Activated CD4-positive, alpha-beta T cell treated with anti-CD3 and anti-CD28 coated beads, Interleukin-2, amount 10 ng/mL, durations not matched to agents 7 days and 5 days (primary cell): ENCODE measurements around the gene MTMR6. TPM values are rescaled to one million over a fixed set of nuclear protein-coding genes. Genes with fewer than 3 reads are reported as not detected.

Experiments used
- CTCF ChIA-PET: fragments of 350-600 bp; sonication (Branson Sonifier 250); formaldehyde crosslinking; loops from one replicate; lab custom pipeline; 2021; ENCODE audit warnings: antibody characterized with exemption; lab: Charles Lee
- POLR2A ChIA-PET: fragments of 350-600 bp; sonication (Branson Sonifier 250); formaldehyde crosslinking; loops from one replicate; lab custom pipeline; 2021; ENCODE audit warnings: antibody characterized with exemption; lab: Charles Lee
- DNase-seq: peaks from one replicate; pipeline ENCODE4 v3.0.0-alpha.2; 2020
- H3K27ac Mint-ChIP-seq: one replicate; pipeline ENCODE4 v1.8.0; 2021; ENCODE audit warnings: mild to moderate bottlenecking, moderate library complexity, mixed read lengths
- H3K27me3 Mint-ChIP-seq: one replicate; pipeline ENCODE4 v1.8.0; 2021; ENCODE audit warnings: mixed read lengths
- H3K36me3 Mint-ChIP-seq: one replicate; pipeline ENCODE4 v1.8.0; 2021; ENCODE audit warnings: low read depth, mixed read lengths
- H3K4me1 Mint-ChIP-seq: one replicate; pipeline ENCODE4 v1.8.0; 2021; ENCODE audit warnings: mixed read lengths
- H3K4me3 Mint-ChIP-seq: one replicate; pipeline ENCODE4 v1.8.0; 2021; ENCODE audit warnings: mild to moderate bottlenecking, moderate library complexity, mixed read lengths
- H3K9me3 Mint-ChIP-seq: one replicate; pipeline ENCODE4 v1.8.0; 2021; ENCODE audit warnings: mixed read lengths
- total RNA-seq, 2 experiments: library from RNA; stranded (reverse); gene quantifications; one replicate each; pipeline ENCODE4 v1.2.3, GENCODE V29; 2021

Gene MTMR6
- total RNA-seq, 2 experiments from 2014 or later, result 20.9 to 21.1 TPM

DNA sequence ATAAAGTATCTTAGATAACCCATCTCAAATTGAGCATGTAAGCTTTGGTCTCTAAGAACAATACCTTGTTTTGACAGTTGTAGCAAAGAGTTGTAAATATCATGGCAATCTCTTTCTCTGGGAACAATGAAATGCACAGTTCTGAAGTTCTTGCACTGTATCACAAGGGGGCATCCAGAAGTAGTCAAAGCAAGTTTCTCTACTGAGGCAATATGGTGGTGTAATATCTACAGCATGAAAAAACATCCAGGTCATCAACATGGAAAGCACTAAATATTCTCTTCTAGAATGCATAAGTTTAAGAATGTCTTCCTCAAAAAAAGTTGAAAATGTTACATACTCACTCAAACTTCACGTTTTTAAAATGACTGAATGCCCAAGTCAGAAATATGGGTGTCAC lies 19.6 kb downstream of the MTMR6 start:
- Mint-ChIP-seq H3K27ac (no peak overlapping the region), H3K36me3 (peaks cover 39% of the 10 kb centered on the region), H3K4me3 (no peak overlapping the region), H3K27me3 (no peaks in the 10 kb centered on the region), H3K4me1 (peaks cover 2% of the 10 kb centered on the region), H3K9me3 (no peaks in the 10 kb centered on the region)
- POLR2A ChIA-PET, result no interaction called here
- CTCF ChIA-PET, result no interaction called here
- DNase-seq, result no peak

- Mint-ChIP-seq H3K9me3 (no peaks in the 10 kb centered on the region), H3K27me3 (no peaks in the 10 kb centered on the region), H3K4me1 (peaks cover 2% of the 10 kb centered on the region), H3K4me3 (no peak overlapping the region), H3K27ac (no peak overlapping the region), H3K36me3 (peaks cover 37% of the 10 kb centered on the region)
- CTCF ChIA-PET, result no interaction called here
- POLR2A ChIA-PET, result no interaction called here
- DNase-seq, result no peak
Measured at GRCh38 chr13:25266706-25267105, 20.6 kb downstream of the MTMR6 start.

- DNase-seq, result no peak
- H3K36me3 Mint-ChIP-seq, result peaks cover 41% of the 10 kb centered on the region
- no peak overlapping the region for H3K4me3 Mint-ChIP-seq
- no peak overlapping the region for H3K27ac Mint-ChIP-seq
- H3K27me3 Mint-ChIP-seq, result no peaks in the 10 kb centered on the region
- CTCF ChIA-PET, result no interaction called here
- no peaks in the 10 kb centered on the region for H3K9me3 Mint-ChIP-seq
- no peaks in the 10 kb centered on the region for H3K4me1 Mint-ChIP-seq
- POLR2A ChIA-PET, result no interaction called here
Measured at GRCh38 chr13:25262261-25262660, 25.0 kb downstream of the MTMR6 start.

DNA sequence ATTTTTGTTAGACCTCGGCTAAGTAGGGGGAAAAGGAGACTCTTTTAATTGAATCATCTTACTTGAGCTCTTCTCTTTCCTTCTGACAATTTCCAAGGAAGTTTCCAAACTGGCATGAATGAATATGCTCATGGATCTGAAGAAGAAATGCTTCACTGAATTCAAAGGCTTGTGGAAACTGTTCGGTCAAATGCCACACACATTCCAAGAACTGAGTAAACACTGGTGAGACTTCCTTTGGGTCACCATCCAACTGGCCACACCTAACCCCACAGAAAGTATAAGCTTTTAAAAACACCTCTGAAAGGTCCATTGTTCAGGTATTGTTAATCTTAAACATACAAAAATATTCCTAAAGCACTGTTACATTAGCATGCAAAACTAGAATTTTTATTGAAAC lies 33.6 kb downstream of the MTMR6 start:
- no peak for DNase-seq
- Mint-ChIP-seq H3K27ac (no peak overlapping the region), H3K27me3 (no peaks in the 10 kb centered on the region), H3K4me1 (no peaks in the 10 kb centered on the region), H3K36me3 (peaks cover 34% of the 10 kb centered on the region), H3K9me3 (no peaks in the 10 kb centered on the region), H3K4me3 (no peak overlapping the region)
- ChIA-PET CTCF (no interaction called here), POLR2A (no interaction called here)

DNA sequence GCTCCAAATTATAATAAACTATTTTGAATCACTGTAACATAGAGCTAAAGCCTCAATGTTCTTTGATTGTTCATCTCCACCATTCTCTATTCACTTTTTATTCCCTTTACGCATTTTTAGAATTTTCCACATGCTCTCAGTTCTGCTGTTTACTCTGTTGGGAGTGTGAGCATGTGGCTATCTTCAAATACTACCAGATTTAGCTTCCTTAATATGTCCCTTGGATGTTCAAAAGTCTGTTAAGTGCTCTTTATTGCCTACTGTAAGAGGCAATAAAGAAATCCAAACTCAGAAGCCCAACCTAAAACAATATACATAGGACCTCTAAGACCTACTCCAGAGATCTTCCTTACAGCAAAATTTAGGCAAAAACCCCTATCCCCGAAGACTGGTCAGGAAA lies 34.5 kb downstream of the MTMR6 start:
- Mint-ChIP-seq H3K27me3 (no peaks in the 10 kb centered on the region), H3K27ac (no peak overlapping the region), H3K9me3 (no peaks in the 10 kb centered on the region), H3K4me3 (no peak overlapping the region), H3K36me3 (peaks cover 33% of the 10 kb centered on the region), H3K4me1 (no peaks in the 10 kb centered on the region)
- POLR2A ChIA-PET, result no interaction called here
- CTCF ChIA-PET, result interaction anchor here (1.0 kb wide), 1 partner anchor 16 kb away, joined by 4 read pairs; no protein-coding TSS in a partner anchor
- no peak for DNase-seq

DNA sequence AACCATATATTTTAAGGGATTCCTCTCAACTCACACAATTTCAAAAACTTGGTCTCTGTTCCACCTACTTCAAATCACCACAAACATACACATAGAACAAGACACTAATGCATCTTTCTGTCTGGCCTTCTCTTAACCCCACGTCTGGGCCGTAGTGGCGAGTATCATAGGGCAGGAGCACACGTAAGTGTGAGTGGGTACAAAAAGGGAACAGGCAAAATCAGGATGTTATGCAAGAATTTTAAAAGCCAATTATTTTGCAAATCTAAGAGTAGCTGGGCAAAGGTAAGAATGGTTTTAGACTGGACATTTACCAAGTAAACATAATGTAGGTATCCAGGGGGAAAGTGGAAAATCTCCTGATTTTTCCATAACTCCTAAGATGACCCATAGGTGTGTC lies 35.1 kb downstream of the MTMR6 start:
- POLR2A ChIA-PET, result no interaction called here
- no peaks in the 10 kb centered on the region for H3K9me3 Mint-ChIP-seq
- H3K4me3 Mint-ChIP-seq, result no peak overlapping the region
- no peak for DNase-seq
- H3K27me3 Mint-ChIP-seq, result no peaks in the 10 kb centered on the region
- no peak overlapping the region for H3K27ac Mint-ChIP-seq
- CTCF ChIA-PET, result interaction anchor here (1.0 kb wide), 1 partner anchor 15 kb away, joined by 4 read pairs; no protein-coding TSS in a partner anchor
- peaks cover 29% of the 10 kb centered on the region for H3K36me3 Mint-ChIP-seq
- no peaks in the 10 kb centered on the region for H3K4me1 Mint-ChIP-seq

DNA sequence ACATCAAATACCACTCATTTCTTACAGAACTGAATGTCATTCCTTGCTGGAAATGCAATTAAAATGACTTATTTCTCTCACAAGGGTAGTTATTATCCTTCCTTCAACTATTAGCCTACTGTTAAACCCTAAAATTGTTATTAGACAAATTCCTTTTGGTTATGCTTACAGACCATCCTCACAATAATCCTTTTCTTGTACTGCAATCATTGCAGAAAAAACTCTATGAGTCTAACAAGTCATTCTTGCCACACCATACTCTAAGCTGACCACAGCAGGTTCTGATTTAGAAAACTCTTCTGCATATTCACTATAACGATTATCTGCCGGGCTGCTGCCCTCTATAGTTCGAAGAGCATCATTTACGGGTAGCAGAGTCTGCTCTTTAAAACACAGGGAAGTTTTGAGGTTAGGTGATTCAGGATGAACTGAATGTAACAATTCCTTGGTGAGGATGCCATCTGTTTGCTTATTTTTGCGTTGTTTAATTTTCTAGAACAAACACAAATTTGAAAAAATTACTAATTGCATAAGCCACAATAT lies 38.2 kb downstream of the MTMR6 start:
- Mint-ChIP-seq H3K4me1 (no peaks in the 10 kb centered on the region), H3K27me3 (no peaks in the 10 kb centered on the region), H3K27ac (no peak overlapping the region), H3K36me3 (peaks cover 29% of the 10 kb centered on the region), H3K9me3 (peaks cover 3% of the 10 kb centered on the region), H3K4me3 (no peak overlapping the region)
- POLR2A ChIA-PET, result no interaction called here
- DNase-seq, result no peak
- CTCF ChIA-PET, result interaction anchor here (1.3 kb wide), 1 partner anchor 11 kb away, joined by 3 read pairs; no protein-coding TSS in a partner anchor

- Mint-ChIP-seq H3K27me3 (no peaks in the 10 kb centered on the region), H3K36me3 (peaks cover 27% of the 10 kb centered on the region)
- CTCF ChIA-PET, result interaction anchor here (1.3 kb wide), 1 partner anchor 10 kb away, joined by 3 read pairs; no protein-coding TSS in a partner anchor
Measured at GRCh38 chr13:25248071-25248470, 39.2 kb downstream of the MTMR6 start.

DNA sequence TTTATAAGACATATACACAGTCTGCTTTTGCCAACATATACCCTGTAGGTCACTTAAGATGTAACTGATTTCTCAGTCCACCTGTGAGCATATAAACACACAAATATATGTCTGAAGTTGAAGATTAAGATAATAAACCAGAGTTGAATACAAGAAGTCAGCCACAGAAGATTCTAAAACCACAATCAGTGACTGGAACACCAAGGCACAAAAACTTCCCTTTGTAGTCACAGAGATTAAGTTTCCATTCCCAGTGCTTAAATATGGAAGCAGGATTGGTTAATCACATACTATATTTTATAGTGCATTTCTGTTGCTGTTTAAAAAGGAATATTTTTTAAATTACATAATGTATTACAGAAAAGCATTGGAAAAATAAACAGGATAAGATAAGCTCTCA lies 39.9 kb downstream of the MTMR6 start:
- ChIA-PET POLR2A (no interaction called here), CTCF (no interaction called here)
- Mint-ChIP-seq H3K27ac (no peak overlapping the region), H3K27me3 (no peaks in the 10 kb centered on the region), H3K36me3 (peaks cover 27% of the 10 kb centered on the region), H3K4me1 (no peaks in the 10 kb centered on the region), H3K4me3 (no peak overlapping the region), H3K9me3 (peaks cover 3% of the 10 kb centered on the region)
- no peak for DNase-seq

More at GRCh38 chr13:25248071-25248470, 39.2 kb downstream of the MTMR6 start:
- POLR2A ChIA-PET, result no interaction called here
- no peak for DNase-seq
- Mint-ChIP-seq H3K4me1 (no peaks in the 10 kb centered on the region), H3K9me3 (peaks cover 3% of the 10 kb centered on the region), H3K4me3 (no peak overlapping the region), H3K27ac (no peak overlapping the region)

DNA sequence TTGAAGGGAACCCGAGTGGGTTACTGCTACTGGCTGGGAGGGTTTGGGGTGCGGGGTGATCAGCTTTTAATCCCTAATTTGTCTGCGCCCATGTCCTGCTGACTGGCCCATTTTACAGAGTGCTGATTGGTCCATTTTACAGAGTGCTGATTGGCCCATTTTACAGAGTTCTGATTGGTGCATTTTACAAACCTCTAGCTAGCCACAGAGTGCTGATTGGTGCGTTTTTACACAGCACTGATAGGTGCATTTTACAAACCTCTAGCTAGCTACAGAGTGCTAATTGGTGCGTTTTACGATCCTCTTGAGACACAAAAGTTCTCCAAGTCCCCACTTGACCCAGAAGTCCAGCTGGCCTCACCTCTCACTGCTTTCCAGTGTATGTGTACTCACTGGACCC lies 43.2 kb downstream of the MTMR6 start:
- Mint-ChIP-seq H3K4me3 (no peak overlapping the region), H3K4me1 (no peaks in the 10 kb centered on the region), H3K27me3 (no peaks in the 10 kb centered on the region), H3K27ac (no peak overlapping the region), H3K9me3 (peaks cover 8% of the 10 kb centered on the region), H3K36me3 (peaks cover 23% of the 10 kb centered on the region)
- DNase-seq, result no peak
- CTCF ChIA-PET, result no interaction called here
- POLR2A ChIA-PET, result no interaction called here

- POLR2A ChIA-PET, result no interaction called here
- H3K4me1 Mint-ChIP-seq, result no peaks in the 10 kb centered on the region
- CTCF ChIA-PET, result no interaction called here
- DNase-seq, result no peak
- H3K27ac Mint-ChIP-seq, result no peak overlapping the region
- H3K4me3 Mint-ChIP-seq, result no peak overlapping the region
- peaks cover 23% of the 10 kb centered on the region for H3K36me3 Mint-ChIP-seq
- H3K27me3 Mint-ChIP-seq, result no peaks in the 10 kb centered on the region
- H3K9me3 Mint-ChIP-seq, result peaks cover 8% of the 10 kb centered on the region
Measured at GRCh38 chr13:25242956-25243355, 44.3 kb downstream of the MTMR6 start.

DNA sequence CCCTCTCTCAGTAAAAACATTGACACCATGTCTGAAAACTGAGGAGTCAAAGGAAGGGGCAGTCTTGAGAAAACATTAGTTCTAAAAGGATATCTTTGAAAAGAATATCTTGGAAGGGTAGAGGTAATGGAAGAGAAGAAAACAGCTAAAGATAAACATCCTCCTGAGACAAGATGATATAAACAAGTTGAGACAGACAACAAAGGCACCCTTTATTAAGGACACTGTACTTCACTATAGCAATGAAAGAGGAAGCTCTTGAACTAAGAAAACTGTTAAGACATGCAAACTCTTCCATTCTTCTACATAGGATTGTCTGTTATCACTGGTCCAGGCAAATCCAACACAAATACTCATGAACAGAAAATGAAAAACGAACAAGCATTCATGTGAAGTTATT lies 46.3 kb downstream of the MTMR6 start:
- no peaks in the 10 kb centered on the region for H3K4me1 Mint-ChIP-seq
- no peaks in the 10 kb centered on the region for H3K27me3 Mint-ChIP-seq
- peaks cover 17% of the 10 kb centered on the region for H3K36me3 Mint-ChIP-seq
- POLR2A ChIA-PET, result no interaction called here
- H3K4me3 Mint-ChIP-seq, result no peak overlapping the region
- CTCF ChIA-PET, result no interaction called here
- no peak overlapping the region for H3K27ac Mint-ChIP-seq
- DNase-seq, result no peak
- H3K9me3 Mint-ChIP-seq, result peaks cover 8% of the 10 kb centered on the region

- CTCF ChIA-PET, result interaction anchor here (1.1 kb wide), 1 partner anchor 16 kb away, joined by 4 read pairs; no protein-coding TSS in a partner anchor
- no peaks in the 10 kb centered on the region for H3K4me1 Mint-ChIP-seq
- H3K27ac Mint-ChIP-seq, result no peak overlapping the region
- H3K4me3 Mint-ChIP-seq, result no peak overlapping the region
- peaks cover 3% of the 10 kb centered on the region for H3K27me3 Mint-ChIP-seq
- peaks cover 5% of the 10 kb centered on the region for H3K9me3 Mint-ChIP-seq
- H3K36me3 Mint-ChIP-seq, result peaks cover 5% of the 10 kb centered on the region
- POLR2A ChIA-PET, result no interaction called here
- no peak for DNase-seq
Measured at GRCh38 chr13:25237083-25237482, 50.2 kb downstream of the MTMR6 start.

GRCh38 chr13:25233861-25234260 lies 53.4 kb downstream of the MTMR6 start:
- Mint-ChIP-seq H3K36me3 (no peaks in the 10 kb centered on the region), H3K9me3 (no peaks in the 10 kb centered on the region), H3K4me3 (no peak overlapping the region), H3K27me3 (peaks cover 3% of the 10 kb centered on the region), H3K4me1 (no peaks in the 10 kb centered on the region), H3K27ac (no peak overlapping the region)
- CTCF ChIA-PET, result interaction anchor here (0.9 kb wide), 1 partner anchor 142 kb away, joined by 3 read pairs; no protein-coding TSS in a partner anchor
- POLR2A ChIA-PET, result no interaction called here
- DNase-seq, result no peak
